ENCODE measurements around the gene THAP6.
A peak's percentile ranks its signal among the peaks of the same experiment; 100 is the strongest.
"Not testable (repeated sequence)": the region's sequence is repeated elsewhere in the genome, so short reads cannot be mapped to it uniquely, and the experiment has no call there.

The THAP6 gene, protein sequence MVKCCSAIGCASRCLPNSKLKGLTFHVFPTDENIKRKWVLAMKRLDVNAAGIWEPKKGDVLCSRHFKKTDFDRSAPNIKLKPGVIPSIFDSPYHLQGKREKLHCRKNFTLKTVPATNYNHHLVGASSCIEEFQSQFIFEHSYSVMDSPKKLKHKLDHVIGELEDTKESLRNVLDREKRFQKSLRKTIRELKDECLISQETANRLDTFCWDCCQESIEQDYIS

DNA sequence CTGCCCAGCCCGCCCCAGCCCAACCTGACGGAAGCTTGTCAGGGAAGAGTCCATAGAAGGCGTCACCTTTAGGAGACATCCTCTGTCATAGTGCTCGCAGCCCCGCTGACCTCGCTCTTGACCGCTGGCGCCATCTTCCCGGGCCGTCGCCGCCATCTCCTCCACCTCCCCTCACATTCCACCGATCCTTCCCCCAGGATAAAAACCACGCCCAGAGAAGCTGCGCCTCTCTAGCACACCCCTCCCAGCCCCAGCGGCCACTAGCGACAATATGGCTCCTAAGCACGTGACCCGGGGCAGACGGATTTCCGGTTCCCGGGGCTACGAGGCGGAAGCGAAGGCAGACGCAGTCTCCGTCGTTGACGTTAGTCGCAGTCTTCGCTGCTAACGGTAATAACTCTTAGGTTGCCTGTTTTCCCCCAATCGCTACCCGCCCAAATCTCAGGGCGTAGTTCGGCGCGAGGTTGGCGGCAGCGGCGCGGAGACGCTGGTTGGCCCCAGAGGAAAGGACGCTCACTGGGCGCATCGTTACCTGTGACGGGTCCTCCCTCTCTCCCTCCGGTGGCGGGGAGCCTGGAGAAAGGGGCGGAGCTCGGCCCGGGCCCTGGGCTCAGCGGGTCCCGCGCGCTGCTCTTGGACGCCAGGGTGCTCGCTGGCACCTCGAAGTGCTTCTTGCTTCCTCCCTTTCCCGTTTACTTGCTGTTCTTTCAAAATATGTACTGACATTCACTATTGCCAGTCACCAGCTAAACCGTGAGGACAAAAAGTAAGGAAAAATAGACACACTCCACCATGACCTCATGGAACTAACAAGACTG is at the start of gene THAP6, which contains the start of gene RCHY1:
Gene THAP6 (plus strand): TSS at position 343 of the 818 bp plus-strand sequence. CDS start 980 bp downstream, outside the sequence.
Gene RCHY1 (minus strand): TSS at position 273 of the 818 bp plus-strand sequence. CDS start 117 bp downstream, at position 156.
- peak; percentile 94 for DNase-seq
- Mint-ChIP-seq H3K36me3 (ENCODE audit: low read depth) (peaks cover 71% of the 10 kb centered on the region), H3K4me3 (no peak within 1 kb of the TSS), H3K4me1 (ENCODE audit: low read depth) (peaks cover 59% of the 10 kb centered on the region), H3K27ac (peak within 1 kb of the TSS; percentile 98), H3K27me3 (no peaks in the 10 kb centered on the region), H3K9me3 (no peaks in the 10 kb centered on the region)

DNA sequence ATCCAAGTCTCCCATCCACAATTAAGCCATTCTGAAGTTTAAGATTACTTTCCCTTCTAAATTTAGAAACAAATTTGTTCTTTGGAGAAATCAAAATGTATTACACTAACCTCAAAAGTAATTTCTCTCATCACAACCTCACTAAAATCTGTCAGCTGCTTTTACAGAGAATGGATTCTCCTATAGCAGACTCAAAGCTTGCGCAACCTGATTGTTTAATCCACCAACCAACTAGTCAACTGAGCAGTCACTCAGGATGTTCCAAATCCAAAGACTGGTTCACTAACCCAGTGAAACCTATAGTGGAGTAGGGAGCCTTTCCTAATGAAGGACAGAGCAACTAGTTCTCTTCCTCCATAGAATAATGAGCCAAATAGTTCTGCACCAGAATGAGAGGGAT is 44.4 kb upstream of the THAP6 start:
- no peak overlapping the region for H3K4me3 Mint-ChIP-seq
- DNase-seq, result no peak
- no peaks in the 10 kb centered on the region for H3K4me1 Mint-ChIP-seq (ENCODE audit: low read depth)
- no peak overlapping the region for H3K27ac Mint-ChIP-seq
- H3K27me3 Mint-ChIP-seq, result no peaks in the 10 kb centered on the region
- H3K9me3 Mint-ChIP-seq, result no peaks in the 10 kb centered on the region
- H3K36me3 Mint-ChIP-seq (ENCODE audit: low read depth), result peaks cover 6% of the 10 kb centered on the region

DNA sequence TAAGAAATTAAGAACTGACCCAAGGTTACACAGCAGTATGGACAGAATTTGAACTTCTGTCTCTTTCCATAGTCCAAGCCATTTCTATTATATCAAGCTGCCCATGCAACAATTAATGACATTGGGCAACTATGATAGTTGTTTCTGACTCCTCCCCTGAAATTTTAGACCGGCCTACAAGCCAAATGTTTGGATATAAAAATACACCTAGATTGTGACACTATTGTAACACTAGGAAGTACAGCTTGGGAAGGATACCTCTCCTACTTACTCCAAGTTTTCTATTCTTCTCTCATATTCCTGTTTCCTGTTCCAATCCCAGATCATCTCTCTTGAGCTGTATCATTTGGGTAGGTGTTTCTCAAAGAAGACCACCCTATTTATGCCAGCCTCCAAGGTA is 43.5 kb upstream of the THAP6 start:
- no peak for DNase-seq
- no peaks in the 10 kb centered on the region for H3K4me1 Mint-ChIP-seq (ENCODE audit: low read depth)
- no peak overlapping the region for H3K4me3 Mint-ChIP-seq
- no peaks in the 10 kb centered on the region for H3K9me3 Mint-ChIP-seq
- H3K36me3 Mint-ChIP-seq (ENCODE audit: low read depth), result peaks cover 14% of the 10 kb centered on the region
- H3K27ac Mint-ChIP-seq, result no peak overlapping the region
- no peaks in the 10 kb centered on the region for H3K27me3 Mint-ChIP-seq

DNA sequence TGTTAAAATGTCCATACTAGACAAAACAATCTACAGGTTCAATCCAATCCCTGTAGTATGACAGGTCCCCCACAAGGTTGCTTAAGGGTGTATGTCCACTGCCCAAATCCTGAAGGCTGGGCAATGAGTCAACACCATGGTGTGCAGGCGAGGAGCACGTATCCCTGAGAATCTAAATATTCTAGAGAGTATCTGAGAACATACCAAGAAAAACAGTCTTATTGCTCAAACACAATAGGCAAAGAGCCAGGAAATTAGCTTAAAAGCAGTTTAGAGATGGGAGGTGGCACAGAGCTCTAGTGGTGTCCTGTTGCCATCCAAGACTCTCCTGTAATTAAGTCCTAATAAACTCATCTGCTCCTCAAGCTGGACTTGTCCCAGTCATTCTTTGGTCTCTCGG is 37.1 kb upstream of the THAP6 start:
- no peak for DNase-seq
- Mint-ChIP-seq H3K4me1 (ENCODE audit: low read depth) (no peaks in the 10 kb centered on the region), H3K27me3 (no peaks in the 10 kb centered on the region), H3K9me3 (no peaks in the 10 kb centered on the region), H3K4me3 (no peak overlapping the region), H3K27ac (no peak overlapping the region), H3K36me3 (ENCODE audit: low read depth) (peaks cover 75% of the 10 kb centered on the region)

DNA sequence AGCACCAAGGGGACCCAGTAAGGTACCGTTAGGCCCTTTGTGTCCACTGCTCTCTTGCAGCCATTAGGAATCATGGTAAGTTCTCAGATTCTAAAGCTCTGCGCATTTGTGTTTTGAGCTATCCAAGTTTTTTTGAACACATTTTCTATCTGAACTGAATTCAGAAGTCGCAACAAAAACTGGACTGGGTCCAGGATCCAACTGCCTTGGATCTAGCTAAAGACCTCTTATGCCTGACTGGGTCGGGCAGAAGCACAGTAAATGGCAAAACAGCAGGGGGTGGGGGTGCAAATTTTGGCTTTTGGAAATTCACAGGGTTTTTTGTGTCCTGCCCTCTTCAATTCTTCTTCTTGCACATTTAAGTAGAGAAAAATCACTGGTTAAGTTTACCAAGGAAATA is 30.1 kb upstream of the THAP6 start:
- Mint-ChIP-seq H3K27me3 (no peaks in the 10 kb centered on the region), H3K4me3 (no peak overlapping the region), H3K27ac (no peak overlapping the region), H3K9me3 (no peaks in the 10 kb centered on the region), H3K4me1 (ENCODE audit: low read depth) (no peaks in the 10 kb centered on the region), H3K36me3 (ENCODE audit: low read depth) (peaks cover 79% of the 10 kb centered on the region)
- no peak for DNase-seq

DNA sequence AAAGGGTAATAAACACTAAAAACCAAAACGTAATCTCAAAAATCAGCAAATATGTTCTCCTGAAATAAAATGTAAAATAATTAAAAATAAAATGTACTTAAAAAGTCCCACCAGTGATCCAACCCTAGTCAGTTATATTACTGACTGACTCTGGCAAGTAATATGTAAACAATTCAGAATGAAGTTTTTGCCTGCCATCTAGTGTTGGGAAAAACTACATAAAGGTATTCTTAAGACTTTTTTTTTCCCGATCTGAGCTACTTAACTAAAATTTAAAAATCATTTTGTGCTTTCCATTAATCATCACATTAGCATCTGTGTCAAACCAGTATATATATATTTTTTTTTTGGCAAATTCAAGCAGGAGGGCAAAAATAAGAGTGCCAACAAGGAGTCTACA is 24.1 kb upstream of the THAP6 start:
- Mint-ChIP-seq H3K9me3 (no peaks in the 10 kb centered on the region), H3K4me1 (ENCODE audit: low read depth) (peaks cover 6% of the 10 kb centered on the region), H3K27me3 (no peaks in the 10 kb centered on the region), H3K36me3 (ENCODE audit: low read depth) (peaks cover 72% of the 10 kb centered on the region), H3K4me3 (no peak overlapping the region), H3K27ac (peak overlapping the region; percentile 14)
- no peak for DNase-seq

GRCh38 chr4:75494563-75494962 is 19.7 kb upstream of the THAP6 start:
- H3K4me3 Mint-ChIP-seq, result no peak overlapping the region
- H3K27me3 Mint-ChIP-seq, result no peaks in the 10 kb centered on the region
- peaks cover 39% of the 10 kb centered on the region for H3K4me1 Mint-ChIP-seq (ENCODE audit: low read depth)
- no peak for DNase-seq
- no peak overlapping the region for H3K27ac Mint-ChIP-seq
- peaks cover 5% of the 10 kb centered on the region for H3K9me3 Mint-ChIP-seq
- peaks cover 86% of the 10 kb centered on the region for H3K36me3 Mint-ChIP-seq (ENCODE audit: low read depth)

DNA sequence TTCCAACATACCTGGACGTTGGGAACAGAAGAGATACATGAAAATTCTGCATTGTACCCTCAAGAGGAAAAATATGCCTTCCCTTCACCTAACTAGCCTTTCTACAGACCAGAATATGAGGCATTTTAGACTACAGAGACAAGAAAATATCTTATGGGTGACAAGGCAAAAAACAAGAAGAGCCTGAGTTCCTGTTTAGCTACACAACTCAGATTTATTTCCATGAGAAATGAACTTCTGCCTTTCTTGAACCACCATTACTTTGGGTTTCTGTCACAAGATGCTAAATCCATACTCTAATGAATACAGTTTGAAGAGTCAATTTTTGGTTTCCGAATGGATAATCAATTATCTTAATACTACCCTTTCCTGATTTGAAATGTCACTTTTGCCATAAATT is 18.8 kb upstream of the THAP6 start:
- Mint-ChIP-seq H3K36me3 (ENCODE audit: low read depth) (peaks cover 86% of the 10 kb centered on the region), H3K27me3 (no peaks in the 10 kb centered on the region), H3K27ac (peak overlapping the region; percentile 9), H3K4me1 (ENCODE audit: low read depth) (peaks cover 39% of the 10 kb centered on the region), H3K4me3 (no peak overlapping the region), H3K9me3 (peaks cover 5% of the 10 kb centered on the region)
- DNase-seq, result no peak

DNA sequence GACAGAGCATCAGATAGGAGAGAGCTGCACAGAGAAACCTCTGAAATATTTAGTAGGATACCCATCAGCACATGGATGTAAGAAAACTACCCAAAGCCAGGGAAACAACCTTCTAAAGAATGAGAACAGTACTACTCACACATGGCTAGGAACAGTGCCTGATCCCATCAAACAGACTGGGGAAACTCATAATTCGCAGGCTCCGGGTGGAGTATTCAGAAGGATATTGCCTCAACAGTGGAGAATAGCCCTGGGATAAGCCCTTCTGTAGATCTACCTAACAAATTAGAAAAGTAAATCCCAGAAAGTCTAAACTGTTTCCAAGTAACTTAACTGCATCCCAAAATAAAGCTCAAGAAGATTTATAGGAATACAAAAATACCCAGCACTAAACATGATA is 17.9 kb upstream of the THAP6 start:
- Mint-ChIP-seq H3K4me1 (ENCODE audit: low read depth) (peaks cover 41% of the 10 kb centered on the region), H3K36me3 (ENCODE audit: low read depth) (peaks cover 84% of the 10 kb centered on the region), H3K4me3 (no peak overlapping the region), H3K9me3 (peaks cover 5% of the 10 kb centered on the region), H3K27ac (peak overlapping the region; percentile 41), H3K27me3 (no peaks in the 10 kb centered on the region)
- DNase-seq, result no peak

DNA sequence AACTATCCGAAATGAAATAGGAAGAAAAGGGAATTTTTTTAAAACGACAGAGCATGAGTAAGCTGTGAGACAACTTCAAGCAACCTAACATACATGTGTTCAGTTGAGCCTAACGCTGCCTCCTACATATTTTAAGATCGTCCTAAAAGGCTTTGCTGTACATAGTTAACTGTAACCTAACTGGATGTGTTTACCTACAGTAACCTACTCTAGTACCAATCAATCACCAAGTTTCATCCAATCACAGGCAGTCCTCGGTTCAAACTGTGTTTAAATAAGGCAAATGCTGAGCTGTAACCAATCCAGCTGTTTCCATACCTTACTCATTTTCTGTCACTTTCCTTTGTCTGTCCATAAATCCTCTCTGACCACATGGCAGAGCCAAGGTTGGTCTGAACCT is 17.1 kb upstream of the THAP6 start:
- DNase-seq, result no peak
- peaks cover 85% of the 10 kb centered on the region for H3K36me3 Mint-ChIP-seq (ENCODE audit: low read depth)
- no peak overlapping the region for H3K4me3 Mint-ChIP-seq
- H3K27ac Mint-ChIP-seq, result peak overlapping the region; percentile 26
- H3K27me3 Mint-ChIP-seq, result no peaks in the 10 kb centered on the region
- peaks cover 5% of the 10 kb centered on the region for H3K9me3 Mint-ChIP-seq
- peaks cover 41% of the 10 kb centered on the region for H3K4me1 Mint-ChIP-seq (ENCODE audit: low read depth)

DNA sequence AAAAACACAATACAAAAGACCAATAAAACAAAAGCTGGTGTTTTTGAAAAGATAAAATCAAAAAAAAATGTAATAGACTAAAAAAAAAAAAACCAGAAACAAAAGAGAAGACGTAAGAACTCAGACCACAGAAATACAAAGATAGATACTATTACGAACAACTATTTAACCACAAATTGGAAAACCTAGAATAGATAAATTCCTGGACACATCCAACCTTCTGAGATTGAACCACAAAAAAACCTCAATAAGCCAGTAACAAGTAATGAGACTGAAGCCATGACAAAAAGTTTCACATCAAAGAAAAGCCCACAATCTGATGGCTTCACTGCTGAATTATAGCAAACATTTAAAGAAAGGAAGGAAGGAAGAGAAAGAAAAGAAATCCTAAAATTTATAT is 16.2 kb upstream of the THAP6 start:
- H3K27ac Mint-ChIP-seq, result no peak overlapping the region
- peaks cover 41% of the 10 kb centered on the region for H3K4me1 Mint-ChIP-seq (ENCODE audit: low read depth)
- peaks cover 5% of the 10 kb centered on the region for H3K9me3 Mint-ChIP-seq
- no peak overlapping the region for H3K4me3 Mint-ChIP-seq
- no peak for DNase-seq
- peaks cover 85% of the 10 kb centered on the region for H3K36me3 Mint-ChIP-seq (ENCODE audit: low read depth)
- no peaks in the 10 kb centered on the region for H3K27me3 Mint-ChIP-seq

DNA sequence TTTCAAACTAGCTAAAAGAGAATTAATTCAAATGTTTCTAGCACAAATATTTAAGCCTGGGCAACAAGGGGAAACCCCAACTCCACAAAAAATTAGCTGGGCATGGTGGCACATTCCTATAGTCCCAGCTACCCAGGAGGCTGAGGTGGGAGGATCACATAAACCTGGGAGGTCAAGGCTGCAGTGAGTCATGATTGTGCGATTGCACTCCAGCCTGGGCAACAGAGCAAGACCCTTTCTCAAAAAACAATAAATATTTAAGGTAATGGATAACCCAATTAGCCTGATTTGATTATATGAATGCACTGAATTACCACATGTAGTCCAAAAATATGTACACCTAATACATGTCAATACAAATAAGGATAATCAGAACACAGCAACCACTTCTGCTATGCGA is 14.4 kb upstream of the THAP6 start:
- Mint-ChIP-seq H3K36me3 (ENCODE audit: low read depth) (peaks cover 86% of the 10 kb centered on the region), H3K4me3 (no peak overlapping the region), H3K27ac (no peak overlapping the region), H3K27me3 (no peaks in the 10 kb centered on the region), H3K9me3 (peaks cover 5% of the 10 kb centered on the region), H3K4me1 (ENCODE audit: low read depth) (peaks cover 37% of the 10 kb centered on the region)
- no peak for DNase-seq

DNA sequence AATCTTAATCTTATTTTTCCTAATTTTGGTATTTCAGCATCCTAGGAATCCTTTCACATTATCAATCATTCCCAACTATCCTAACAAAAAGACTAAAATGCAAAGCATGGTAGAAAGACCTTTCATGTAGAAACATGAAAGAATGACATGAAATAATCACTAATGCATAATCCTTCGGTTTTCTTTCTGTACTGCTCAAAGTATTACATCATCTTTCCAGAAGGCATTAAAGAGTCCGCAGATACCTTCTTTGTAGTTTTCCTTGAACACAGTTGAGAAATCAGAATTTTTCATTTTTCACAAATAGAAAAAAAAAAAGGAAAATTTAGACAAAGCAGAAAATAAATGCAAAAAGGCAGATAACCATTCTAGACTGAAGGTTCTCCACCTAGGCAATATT is 11.6 kb upstream of the THAP6 start:
- peaks cover 87% of the 10 kb centered on the region for H3K36me3 Mint-ChIP-seq (ENCODE audit: low read depth)
- H3K27me3 Mint-ChIP-seq, result no peaks in the 10 kb centered on the region

DNA sequence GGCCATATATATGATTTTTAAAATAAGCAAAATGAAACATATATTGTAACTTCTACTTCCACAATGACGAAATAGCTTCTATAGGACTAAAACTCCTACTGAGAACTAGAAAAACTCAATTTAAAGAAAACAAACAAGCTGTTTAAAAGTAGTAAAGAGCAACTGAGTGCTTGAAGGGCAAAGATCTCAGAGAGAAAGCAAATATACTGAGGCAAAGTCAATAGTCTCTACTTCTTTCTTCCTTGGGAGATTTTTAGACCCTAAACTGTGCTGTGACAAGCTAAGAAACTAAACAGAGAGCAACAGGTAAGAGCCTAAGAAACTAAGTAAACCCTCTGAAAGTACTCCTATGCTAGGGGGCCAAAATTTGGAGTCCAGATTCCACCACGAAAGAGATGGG is 8.6 kb upstream of the THAP6 start:
- H3K27ac Mint-ChIP-seq, result no peak overlapping the region
- no peak for DNase-seq
- H3K27me3 Mint-ChIP-seq, result no peaks in the 10 kb centered on the region
- no peaks in the 10 kb centered on the region for H3K9me3 Mint-ChIP-seq
- H3K36me3 Mint-ChIP-seq (ENCODE audit: low read depth), result peaks cover 80% of the 10 kb centered on the region
- H3K4me1 Mint-ChIP-seq (ENCODE audit: low read depth), result peaks cover 29% of the 10 kb centered on the region
- H3K4me3 Mint-ChIP-seq, result no peak overlapping the region

More for the DNA sequence above, 11.6 kb upstream of the THAP6 start:
- Mint-ChIP-seq H3K27ac (no peak overlapping the region), H3K4me3 (no peak overlapping the region), H3K9me3 (peaks cover 5% of the 10 kb centered on the region), H3K4me1 (ENCODE audit: low read depth) (peaks cover 24% of the 10 kb centered on the region)
- no peak for DNase-seq

DNA sequence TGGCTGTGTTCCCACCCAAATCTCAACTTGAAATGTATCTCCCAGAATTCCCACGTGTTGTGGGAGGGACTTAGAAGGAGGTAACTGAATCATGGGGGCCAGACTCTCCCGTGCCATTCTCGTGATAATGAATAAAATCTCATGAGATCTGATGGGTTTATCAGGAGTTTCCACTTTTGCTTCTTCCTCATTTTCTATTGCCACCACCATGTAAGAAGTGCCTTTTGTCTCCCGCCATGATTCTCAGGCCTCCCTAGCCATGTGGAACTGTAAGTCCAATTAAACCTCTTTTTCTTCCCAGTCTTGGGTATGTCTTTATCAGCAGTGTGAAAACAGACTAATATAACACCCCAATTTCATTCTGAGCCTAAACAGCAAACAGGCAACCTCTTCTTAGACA is 4.7 kb upstream of the THAP6 start:
- not testable (repeated sequence) for DNase-seq, H3K9me3 Mint-ChIP-seq, H3K27me3 Mint-ChIP-seq
- peak overlapping the region; percentile 43 for H3K4me3 Mint-ChIP-seq
- peaks cover 72% of the 10 kb centered on the region for H3K36me3 Mint-ChIP-seq (ENCODE audit: low read depth)
- H3K27ac Mint-ChIP-seq, result peak overlapping the region; percentile 50
- peaks cover 39% of the 10 kb centered on the region for H3K4me1 Mint-ChIP-seq (ENCODE audit: low read depth)

All from activated T-cell treated with anti-CD3 and anti-CD28 coated beads, Interleukin-2, amount 50 U/mL, for 24 hours (primary cell).